ENCODE results near the gene HDAC4. TPM values are rescaled to one million over a fixed set of nuclear protein-coding genes. Genes with fewer than 3 reads are reported as not detected.

Gene HDAC4
- total and polyA plus RNA-seq, 4 donors: 2.9 to 37.2 (median 4.4) TPM

- H3K4me1 ChIP-seq (ENCODE audit: control insufficient read depth in 4 of 4, insufficient read depth in 4 of 4, low read length in 3 of 4): peaks cover 2 to 15% (median 8%) of the 10 kb centered on the region in 4 donors
- no peak overlapping the region for H3K4me3 ChIP-seq (ENCODE audit: low read depth in 1 of 3, low read length in 3 of 3)
- 91% methylated on average over 17 of the region's 17 CpGs for WGBS
- no peak for TF ChIP-seq MAX (IDR thresholded peaks at IDR 0.05)
- no peak for TF ChIP-seq JUND (IDR thresholded peaks at IDR 0.05)
- no peak for TF ChIP-seq EGR1 (IDR thresholded peaks at IDR 0.05; ENCODE audit: low read depth in 2 of 2)
- no peak for TF ChIP-seq HNF4A (conservative IDR thresholded peaks at IDR 0.05)
- TF ChIP-seq ATF3 (IDR thresholded peaks at IDR 0.05): no peak
- no peak for TF ChIP-seq RXRA (IDR thresholded peaks at IDR 0.05)
- no peaks in the 10 kb centered on the region for H3K36me3 ChIP-seq (ENCODE audit: control insufficient read depth in 4 of 4, insufficient read depth in 3 of 4, low read depth in 1 of 4, low read length in 3 of 4)
- no peaks in the 10 kb centered on the region for H3K27me3 ChIP-seq (ENCODE audit: control insufficient read depth in 4 of 4, insufficient read depth in 4 of 4, low read length in 3 of 4)
- no peak overlapping the region for H3K9ac ChIP-seq (ENCODE audit: low read depth in 1 of 2, low read length in 2 of 2)
- no peaks in the 10 kb centered on the region for H3K9me3 ChIP-seq (ENCODE audit: control insufficient read depth in 4 of 4, low read length in 3 of 4)
- no peak for DNase-seq (ENCODE audit: low spot score)
- H3K27ac ChIP-seq (ENCODE audit: low read depth in 1 of 2, low read length in 2 of 2): no peak overlapping the region
Measured at GRCh38 chr2:239216614-239217273, 184.1 kb downstream of the HDAC4 start.

GRCh38 chr2:239215988-239216613 is 184.7 kb downstream of the HDAC4 start:
- Histone ChIP-seq H3K4me1 (ENCODE audit: control insufficient read depth in 4 of 4, insufficient read depth in 4 of 4, low read length in 3 of 4) (peaks cover 0 to 9% (median 2%) of the 10 kb centered on the region in 4 donors), H3K9ac (ENCODE audit: low read depth in 1 of 2, low read length in 2 of 2) (no peak overlapping the region), H3K27ac (ENCODE audit: low read depth in 1 of 2, low read length in 2 of 2) (no peak overlapping the region), H3K27me3 (ENCODE audit: control insufficient read depth in 4 of 4, insufficient read depth in 4 of 4, low read length in 3 of 4) (no peaks in the 10 kb centered on the region), H3K4me3 (ENCODE audit: low read depth in 1 of 3, low read length in 3 of 3) (no peak overlapping the region), H3K36me3 (ENCODE audit: control insufficient read depth in 4 of 4, insufficient read depth in 3 of 4, low read depth in 1 of 4, low read length in 3 of 4) (no peaks in the 10 kb centered on the region), H3K9me3 (ENCODE audit: control insufficient read depth in 4 of 4, low read length in 3 of 4) (no peaks in the 10 kb centered on the region)
- TF ChIP-seq HNF4A (conservative IDR thresholded peaks at IDR 0.05): no peak
- no peak for TF ChIP-seq JUND (IDR thresholded peaks at IDR 0.05)
- no peak for TF ChIP-seq EGR1 (IDR thresholded peaks at IDR 0.05; ENCODE audit: low read depth in 2 of 2)
- TF ChIP-seq CTCF (IDR thresholded peaks at IDR 0.05; ENCODE audit: low read depth, low read length, missing input control): no peak
- no peak for TF ChIP-seq ZBTB33 (IDR thresholded peaks at IDR 0.05)
- no peak for TF ChIP-seq HNF4G (IDR thresholded peaks at IDR 0.05)
- no peak for TF ChIP-seq ATF3 (IDR thresholded peaks at IDR 0.05)
- no peak for TF ChIP-seq REST (IDR thresholded peaks at IDR 0.05)
- no peak for TF ChIP-seq TAF1 (conservative IDR thresholded peaks at IDR 0.05)
- TF ChIP-seq MAX (IDR thresholded peaks at IDR 0.05): no peak
- no peak for TF ChIP-seq SP1 (IDR thresholded peaks at IDR 0.05)
- no peak for TF ChIP-seq GABPA (IDR thresholded peaks at IDR 0.05 in 1 of 2, conservative IDR thresholded peaks at IDR 0.05 in 1 of 2)
- no peak for TF ChIP-seq FOXA2 (IDR thresholded peaks at IDR 0.05)
- TF ChIP-seq RXRA (IDR thresholded peaks at IDR 0.05): no peak
- WGBS: 87% methylated on average over 7 of the region's 7 CpGs
- no peak for DNase-seq (ENCODE audit: low spot score)
